Stomach (tissue), 4 donors: ENCODE measurements around the gene DCAF8.

Experiments
- EP300 ChIP-seq: sonication (generic); formaldehyde crosslinking; IDR thresholded peaks from one replicate; pipeline ENCODE4 v1.6.1; 2017; ENCODE audit warnings: antibody characterized with exemption
- POLR2A ChIP-seq, 4 donors: fragments of 450-650 bp; IDR thresholded peaks; one replicate each; pipeline ENCODE4 v1.6.1; 2016; ENCODE audit warnings: antibody characterized with exemption in 4 of 4, control low read depth in 2 of 4, mild to moderate bottlenecking in 1 of 4, moderate library complexity in 1 of 4
- POLR2AphosphoS5 ChIP-seq, 3 donors: sonication (generic); formaldehyde crosslinking; IDR thresholded peaks; one replicate each; pipeline ENCODE4 v1.6.1; 2016; ENCODE audit warnings: antibody characterized with exemption in 3 of 3
- TF ChIP-seq, protein P1 (sequence below), 7 experiments: fragments of 450-650 bp in 4 of 7; fragments of 200-600 bp in 3 of 7; sonication (generic) in 3 of 7; IDR thresholded peaks; one replicate each; pipeline ENCODE4 v1.5.1; 2016 to 2019; ENCODE audit warnings: antibody characterized with exemption in 7 of 7, control low read depth in 2 of 7, mild to moderate bottlenecking in 1 of 7

DNA sequence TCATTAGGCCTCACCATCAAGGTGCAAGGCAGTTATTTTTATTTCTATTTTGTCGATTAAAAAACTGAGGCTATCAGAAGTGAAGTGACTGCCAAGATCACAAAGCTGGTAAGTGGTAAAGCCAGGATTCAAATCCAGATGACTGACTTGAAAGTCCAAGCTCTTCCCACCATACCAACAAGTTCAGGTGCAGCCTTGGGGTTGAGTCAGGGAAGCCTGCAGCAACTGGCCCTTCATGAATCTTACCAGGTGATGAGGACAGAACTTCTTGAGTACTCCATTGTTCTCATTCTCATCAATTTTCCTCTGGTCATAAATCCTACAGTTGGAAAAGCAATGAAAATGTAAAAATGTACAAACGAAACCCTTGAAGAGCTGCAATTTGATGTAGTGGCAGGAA is 37.0 kb downstream of the DCAF8 start:
- no peak for TF ChIP-seq POLR2A (IDR thresholded peaks at IDR 0.05)
- TF ChIP-seq, protein P1, sequence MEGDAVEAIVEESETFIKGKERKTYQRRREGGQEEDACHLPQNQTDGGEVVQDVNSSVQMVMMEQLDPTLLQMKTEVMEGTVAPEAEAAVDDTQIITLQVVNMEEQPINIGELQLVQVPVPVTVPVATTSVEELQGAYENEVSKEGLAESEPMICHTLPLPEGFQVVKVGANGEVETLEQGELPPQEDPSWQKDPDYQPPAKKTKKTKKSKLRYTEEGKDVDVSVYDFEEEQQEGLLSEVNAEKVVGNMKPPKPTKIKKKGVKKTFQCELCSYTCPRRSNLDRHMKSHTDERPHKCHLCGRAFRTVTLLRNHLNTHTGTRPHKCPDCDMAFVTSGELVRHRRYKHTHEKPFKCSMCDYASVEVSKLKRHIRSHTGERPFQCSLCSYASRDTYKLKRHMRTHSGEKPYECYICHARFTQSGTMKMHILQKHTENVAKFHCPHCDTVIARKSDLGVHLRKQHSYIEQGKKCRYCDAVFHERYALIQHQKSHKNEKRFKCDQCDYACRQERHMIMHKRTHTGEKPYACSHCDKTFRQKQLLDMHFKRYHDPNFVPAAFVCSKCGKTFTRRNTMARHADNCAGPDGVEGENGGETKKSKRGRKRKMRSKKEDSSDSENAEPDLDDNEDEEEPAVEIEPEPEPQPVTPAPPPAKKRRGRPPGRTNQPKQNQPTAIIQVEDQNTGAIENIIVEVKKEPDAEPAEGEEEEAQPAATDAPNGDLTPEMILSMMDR (IDR thresholded peaks at IDR 0.05) = no peak
- no peak for TF ChIP-seq POLR2AphosphoS5 (IDR thresholded peaks at IDR 0.05)
- TF ChIP-seq EP300 = no peak
